Measurements from ENCODE around the gene SGMS1.
A peak's percentile ranks its signal among the peaks of the same experiment; 100 is the strongest.
"Not testable (repeated sequence)": the region's sequence is repeated elsewhere in the genome, so short reads cannot be mapped to it uniquely, and the experiment has no call there.

SGMS1 gene

GRCh38 chr10:50550291-50550839, 73.4 kb downstream of the SGMS1 start:
- peak; percentile 69 for DNase-seq (ENCODE audit: low read depth)
- H3K4me3 ChIP-seq (replicated peaks; ENCODE audit: low read depth, low read length), result no peak overlapping the region
- no peak for TF ChIP-seq CTCF (IDR thresholded peaks at IDR 0.05; ENCODE audit: low read length, missing control alignments)

- not testable (repeated sequence) for H3K4me3 ChIP-seq (replicated peaks; ENCODE audit: low read depth, low read length); DNase-seq (ENCODE audit: low read depth)
These were observed 74.6 kb downstream of the SGMS1 start for GRCh38 chr10:50549186-50549585.

- not testable (repeated sequence) for H3K4me3 ChIP-seq (replicated peaks; ENCODE audit: low read depth, low read length); DNase-seq (ENCODE audit: low read depth)
These were observed 75.3 kb downstream of the SGMS1 start for GRCh38 chr10:50548481-50548880.

GRCh38 chr10:50546287-50546686, 77.5 kb downstream of the SGMS1 start:
- not testable (repeated sequence) for H3K4me3 ChIP-seq (replicated peaks; ENCODE audit: low read depth, low read length); DNase-seq (ENCODE audit: low read depth)

- TF ChIP-seq CTCF (IDR thresholded peaks at IDR 0.05; ENCODE audit: low read length, missing control alignments), result no peak
- no peak for DNase-seq (ENCODE audit: low read depth)
- H3K4me3 ChIP-seq (replicated peaks; ENCODE audit: low read depth, low read length), result no peak overlapping the region
These were observed 77.9 kb downstream of the SGMS1 start for GRCh38 chr10:50545846-50546245.

GRCh38 chr10:50544857-50545429, 78.8 kb downstream of the SGMS1 start:
- H3K4me3 ChIP-seq (replicated peaks; ENCODE audit: low read depth, low read length), result no peak overlapping the region
- TF ChIP-seq CTCF (IDR thresholded peaks at IDR 0.05; ENCODE audit: low read length, missing control alignments), result no peak
- DNase-seq (ENCODE audit: low read depth), result no peak

GRCh38 chr10:50544095-50544856, 79.5 kb downstream of the SGMS1 start:
- no peak for DNase-seq (ENCODE audit: low read depth)
- no peak for TF ChIP-seq CTCF (IDR thresholded peaks at IDR 0.05; ENCODE audit: low read length, missing control alignments)
- no peak overlapping the region for H3K4me3 ChIP-seq (replicated peaks; ENCODE audit: low read depth, low read length)

GRCh38 chr10:50542871-50543270, 80.9 kb downstream of the SGMS1 start:
- no peak for TF ChIP-seq CTCF (IDR thresholded peaks at IDR 0.05; ENCODE audit: low read length, missing control alignments)

More at GRCh38 chr10:50542871-50543270, 80.9 kb downstream of the SGMS1 start:
- no peak for DNase-seq (ENCODE audit: low read depth)
- no peak overlapping the region for H3K4me3 ChIP-seq (replicated peaks; ENCODE audit: low read depth, low read length)

Measured in fibroblast of pulmonary artery (primary cell).